ENCODE measurements around the gene PTPN7.
"Not testable (repeated sequence)": the region's sequence is repeated elsewhere in the genome, so short reads cannot be mapped to it uniquely, and the experiment has no call there.

Gene PTPN7

DNA sequence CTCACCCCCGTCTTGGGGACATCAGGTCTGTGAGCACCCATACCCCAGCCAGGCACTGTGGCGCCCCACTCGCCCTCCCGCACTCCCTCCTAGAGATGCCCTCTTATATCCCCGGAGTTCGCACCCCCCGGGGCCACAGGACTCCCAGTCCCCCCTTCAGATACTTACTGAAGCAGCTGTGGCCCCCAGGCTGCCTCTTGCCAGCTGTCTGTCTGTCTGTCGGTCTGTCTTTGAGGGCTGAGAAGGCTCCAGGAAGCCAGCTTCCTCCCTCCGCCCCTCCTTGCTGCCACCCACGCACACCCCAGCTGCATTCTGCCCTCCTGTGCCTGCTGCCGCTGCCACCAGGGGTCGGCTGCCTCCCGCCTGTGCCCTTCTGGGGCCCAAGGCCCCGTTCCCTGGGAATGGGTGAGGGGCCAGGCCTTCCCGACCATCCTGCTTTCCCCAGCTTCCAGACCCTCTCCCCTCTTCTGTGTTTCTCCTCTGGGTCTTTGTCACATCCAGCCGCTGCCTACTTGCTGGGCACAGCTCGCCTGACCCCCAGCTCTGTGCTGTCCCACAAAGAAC is at the start of gene PTPN7:
Gene PTPN7, minus strand, starts transcription at position 226 of the 564 bp plus-strand sequence. CDS start 1,200 bp downstream, outside the sequence.
- DNase-seq = peak; percentile 96

DNA sequence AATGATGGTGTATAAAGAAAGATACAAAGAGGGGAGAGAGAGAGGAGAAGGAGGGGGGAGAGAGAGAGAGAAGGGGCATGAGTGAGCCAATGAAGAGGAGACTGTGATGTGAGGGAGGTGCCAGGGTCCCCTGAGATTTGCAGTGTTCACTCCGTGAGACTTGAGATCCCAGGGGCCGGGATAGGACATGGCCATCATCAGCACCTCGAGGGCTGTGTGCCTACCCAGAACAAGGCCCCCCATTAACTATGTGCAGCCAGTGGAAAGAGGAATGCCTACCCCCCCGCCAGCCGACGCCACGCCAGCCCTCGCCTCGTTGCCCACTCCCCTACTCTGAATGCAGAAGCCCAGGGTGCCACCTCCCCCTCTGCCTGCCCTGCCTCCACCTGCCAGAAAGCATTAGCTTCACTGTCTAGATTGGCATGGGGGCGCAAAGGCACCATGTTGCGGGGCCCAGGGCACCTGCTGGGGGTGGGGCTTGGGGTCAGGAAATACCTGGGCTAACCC is 48.0 kb upstream of the PTPN7 start:
- no peak for DNase-seq

DNA sequence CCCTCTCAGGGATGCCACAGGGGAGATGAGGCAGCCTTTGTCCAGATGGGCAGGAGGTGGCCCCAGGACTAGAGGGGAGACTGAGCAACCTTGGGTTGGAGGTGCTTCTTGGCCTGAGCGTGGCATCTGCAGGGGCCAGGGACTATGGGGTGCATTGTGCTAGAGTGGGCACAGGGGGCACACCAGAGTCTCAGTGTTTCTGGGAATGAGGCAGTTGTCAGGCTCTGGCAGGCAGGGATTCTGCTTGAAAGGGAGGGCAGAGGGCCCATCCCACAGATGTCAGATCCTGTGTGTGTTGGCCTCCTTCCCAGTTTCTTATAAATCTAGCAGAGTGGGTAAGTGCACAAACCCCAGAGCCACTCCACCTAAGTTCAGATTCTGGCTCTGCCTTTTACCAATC is 46.9 kb upstream of the PTPN7 start:
- peak; percentile 49 for DNase-seq

DNA sequence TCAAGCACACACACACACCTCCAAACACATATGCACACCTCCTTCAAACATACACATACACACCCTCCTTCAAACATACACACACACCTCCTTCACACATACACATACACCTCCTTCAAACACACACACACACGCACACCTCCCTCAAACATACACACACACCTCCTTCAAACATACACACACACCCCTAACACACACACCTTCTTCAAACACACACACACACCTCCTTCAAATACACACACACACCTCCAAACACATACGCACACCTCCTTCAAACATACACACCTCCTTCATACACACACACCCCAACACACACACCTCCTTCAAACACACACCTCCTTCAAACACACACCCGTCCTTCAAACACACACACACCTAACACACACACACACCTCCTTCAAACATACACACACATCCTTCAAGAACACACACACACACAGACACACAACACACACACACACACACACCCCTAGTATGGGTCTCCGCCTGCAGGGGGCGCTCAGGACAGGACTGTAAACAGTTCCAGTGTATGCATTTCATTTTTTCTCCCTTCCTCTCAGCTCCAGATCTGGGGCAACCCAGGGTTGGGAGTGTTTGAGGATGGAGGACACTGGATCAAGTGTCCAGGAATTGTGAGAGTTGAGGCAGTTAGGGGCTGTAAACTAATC is 45.3 kb upstream of the PTPN7 start:
- no peak for DNase-seq

DNA sequence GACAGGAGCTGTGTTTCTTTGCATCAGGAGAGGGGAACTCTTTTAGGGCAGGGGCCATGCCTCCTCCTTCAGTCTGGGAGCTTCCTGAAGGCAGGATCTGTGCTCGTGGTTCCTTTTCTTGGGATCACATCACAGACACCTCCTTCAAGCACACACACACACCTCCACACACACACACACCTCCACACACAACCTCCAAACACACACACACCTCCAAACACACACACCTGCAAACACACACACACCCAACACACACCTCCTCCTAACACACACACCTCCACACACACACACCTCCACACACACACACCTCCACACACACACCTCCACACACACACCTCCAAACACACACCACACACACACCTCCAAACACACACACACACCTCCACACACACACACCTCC is 43.7 kb upstream of the PTPN7 start:
- no peak for DNase-seq

DNA sequence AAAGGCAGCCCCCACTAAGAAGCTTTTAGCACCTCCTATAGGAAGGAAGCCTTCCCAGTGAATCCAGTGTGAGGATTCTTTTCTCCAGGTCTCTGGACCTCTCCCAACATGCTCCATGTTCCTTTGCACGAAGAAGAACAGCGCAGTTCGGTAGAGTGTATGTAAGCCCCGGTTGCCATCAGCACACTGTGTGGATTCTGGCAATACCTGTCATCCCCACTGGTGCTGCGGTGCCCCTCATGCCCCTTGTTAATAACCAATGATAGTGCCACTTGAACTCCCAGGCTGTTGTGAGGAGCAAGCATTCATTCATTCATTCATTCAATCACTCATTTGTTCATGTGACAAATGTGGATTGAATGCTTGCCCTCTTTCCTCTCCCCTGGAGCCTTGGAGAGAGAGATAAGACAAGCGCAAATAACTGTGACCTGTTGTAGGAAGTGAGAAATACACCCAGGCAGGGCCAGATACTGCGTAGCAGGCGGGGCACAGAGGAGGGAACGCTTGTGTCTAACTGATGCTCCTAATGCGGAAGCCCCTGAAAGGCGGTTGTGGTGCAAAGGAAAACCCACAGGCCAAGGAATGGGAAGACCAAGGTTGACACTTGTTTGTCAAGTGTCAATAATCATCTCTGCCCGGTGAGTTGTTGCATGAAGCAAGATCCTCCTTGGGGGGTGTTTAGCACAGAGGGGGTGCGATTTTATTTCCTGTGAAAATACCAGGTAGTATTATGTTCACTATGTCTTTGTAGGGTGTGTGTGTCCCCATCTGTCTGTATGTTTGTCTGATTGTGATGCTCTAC is 43.0 kb upstream of the PTPN7 start:
- peak; percentile 93 for DNase-seq

DNA sequence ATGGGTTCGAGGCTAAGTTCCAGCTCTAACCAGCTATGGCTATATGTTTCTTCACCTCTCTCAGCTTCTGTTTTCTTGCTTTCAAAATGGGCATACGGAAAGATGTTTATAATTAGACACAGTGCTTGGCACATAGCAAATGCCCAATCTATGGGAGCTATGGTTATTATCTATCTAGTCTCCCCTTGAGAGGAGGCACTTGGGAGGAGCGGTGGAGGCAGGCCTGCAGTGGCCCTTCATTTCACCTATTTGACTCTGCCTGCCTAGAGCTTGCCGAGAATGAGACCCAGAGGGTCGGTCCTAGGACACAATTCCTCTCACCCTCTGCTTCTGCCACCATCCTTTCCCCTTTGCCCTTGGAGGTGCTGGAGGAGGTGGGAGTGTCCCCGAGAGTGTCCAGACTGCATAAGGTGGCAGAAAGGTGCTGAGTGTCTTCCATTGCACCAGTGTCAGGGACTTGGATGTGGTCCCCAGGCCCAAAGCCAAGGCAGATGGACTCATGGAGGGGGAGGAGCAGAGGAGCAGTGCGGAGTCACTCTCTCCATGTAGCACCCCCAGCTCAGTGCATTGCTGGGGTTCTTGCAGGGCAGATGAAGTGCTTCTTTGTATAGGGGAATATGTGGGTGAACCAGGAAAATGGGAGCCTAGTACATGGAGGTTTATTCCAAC is 42.2 kb upstream of the PTPN7 start:
- DNase-seq = no peak

DNA sequence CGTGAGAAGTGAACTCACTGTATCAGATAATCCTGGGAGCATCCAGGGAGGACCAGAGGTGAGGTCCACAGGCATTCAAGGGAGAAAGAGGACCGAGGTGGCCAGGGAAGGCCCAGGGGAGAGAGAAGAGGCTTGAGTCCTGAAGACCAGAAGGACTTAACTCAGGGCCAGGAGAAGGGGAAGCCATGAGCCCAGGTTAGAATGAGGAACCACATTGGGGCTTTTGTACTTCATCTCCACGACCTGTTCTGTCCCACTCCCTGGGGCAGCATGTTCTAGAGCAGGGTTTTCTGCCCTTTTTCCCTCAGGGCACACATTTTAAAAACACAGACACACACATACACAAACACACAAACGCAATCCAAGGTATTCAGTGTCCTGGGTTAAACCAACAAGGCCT is 41.6 kb upstream of the PTPN7 start:
- DNase-seq = peak; percentile 41

DNA sequence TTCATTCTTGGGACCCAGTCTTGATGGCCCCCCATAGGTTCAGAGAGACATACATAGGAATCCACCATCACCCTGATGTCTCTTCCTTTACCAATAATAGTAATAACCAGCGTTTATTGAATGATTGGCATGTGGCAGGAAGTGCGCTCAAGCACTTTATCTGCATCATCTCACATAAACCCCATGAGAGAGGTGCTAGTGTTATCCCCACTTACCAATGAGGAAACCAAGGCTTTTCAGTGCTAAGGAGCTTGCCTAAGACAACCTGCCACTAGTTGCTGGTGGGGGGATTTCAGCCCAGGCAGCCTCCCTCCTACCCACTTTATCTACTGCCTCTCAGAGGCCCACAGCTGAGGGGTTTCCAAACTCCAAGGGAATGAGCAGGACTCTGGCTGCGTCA is 40.9 kb upstream of the PTPN7 start:
- no peak for DNase-seq

DNA sequence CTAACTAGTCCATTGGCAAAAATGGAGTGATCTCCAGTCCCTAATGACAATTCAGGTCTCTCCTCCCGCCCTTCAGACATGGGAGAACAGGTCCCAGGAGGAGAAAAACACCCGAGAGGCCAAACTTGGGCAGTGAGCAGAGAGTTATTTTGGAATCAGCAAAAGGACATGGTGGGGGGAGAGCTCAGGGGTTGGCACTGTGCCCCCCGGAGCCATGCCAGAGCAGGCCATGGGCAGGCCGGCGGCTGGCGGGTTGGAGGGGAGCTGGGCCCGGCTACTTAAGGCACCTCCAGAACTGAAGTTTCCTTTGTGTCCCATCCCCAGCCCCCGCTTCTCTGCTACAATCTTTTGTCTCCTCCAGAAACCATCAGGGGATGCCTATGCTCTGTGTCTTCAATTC is 40.3 kb upstream of the PTPN7 start:
- no peak for DNase-seq

DNA sequence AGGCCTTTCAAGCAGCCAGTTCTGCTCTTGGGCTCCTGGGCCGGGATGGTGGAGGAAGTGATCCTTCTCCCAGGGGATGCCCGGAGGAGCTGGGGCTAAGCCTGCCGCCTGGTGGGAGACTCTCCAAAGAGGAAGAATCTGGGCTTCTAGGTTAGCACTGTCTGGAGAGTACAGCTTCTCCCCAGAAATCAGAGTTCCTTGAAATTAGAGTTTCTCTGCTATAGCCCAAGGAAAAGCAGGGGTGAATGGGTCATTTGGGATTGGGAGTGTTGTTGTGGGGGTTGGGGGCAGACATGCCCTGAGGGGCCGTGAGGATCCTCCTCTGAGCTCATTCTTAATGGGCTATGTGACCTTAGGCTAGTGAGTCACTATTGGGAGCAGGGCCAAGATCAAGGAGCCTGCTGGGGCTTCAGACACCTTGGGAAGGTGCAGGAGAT is 39.7 kb upstream of the PTPN7 start:
- DNase-seq = no peak

DNA sequence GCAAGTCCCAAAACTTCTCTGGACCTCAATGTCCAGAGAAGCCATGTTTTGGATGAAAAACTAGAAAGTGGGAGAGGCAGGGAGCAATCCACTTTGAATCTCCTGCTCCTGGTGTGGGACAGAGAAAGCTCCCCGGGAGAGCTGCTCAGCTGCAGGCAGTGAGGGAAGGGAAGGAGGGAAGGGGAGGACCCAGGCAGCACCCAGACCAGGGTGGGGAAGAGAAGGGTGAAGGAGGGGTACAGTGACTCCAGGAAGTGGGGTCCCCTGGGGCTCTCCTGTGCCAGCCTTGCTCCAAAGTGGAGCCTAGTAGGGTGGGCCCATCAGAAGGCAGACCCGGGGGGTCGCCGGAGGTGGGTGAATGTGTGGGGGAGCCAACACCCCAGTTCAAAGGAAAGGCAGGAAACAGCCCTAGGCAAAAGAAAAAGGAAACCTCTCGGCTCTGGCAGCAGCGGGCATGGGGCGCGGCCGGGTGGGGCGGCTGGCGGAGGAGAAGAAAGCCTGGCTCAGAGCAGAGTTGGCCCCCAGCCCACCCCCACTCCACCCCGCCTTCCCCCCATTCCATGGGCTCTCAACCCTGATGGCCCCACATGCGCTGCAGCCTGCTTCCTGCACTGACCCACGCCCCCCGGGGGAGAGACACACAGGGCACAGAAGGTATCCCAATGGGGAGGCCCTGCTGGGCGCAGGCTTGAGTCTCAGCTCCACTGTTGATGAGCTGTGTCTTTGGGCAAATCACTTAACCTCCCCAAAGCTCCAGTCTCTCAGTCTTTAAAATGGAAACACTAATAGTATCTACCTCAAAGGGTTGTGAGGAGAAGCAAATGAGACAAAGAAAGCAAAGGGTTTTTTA is 38.9 kb upstream of the PTPN7 start:
- DNase-seq = peak; percentile 48

DNA sequence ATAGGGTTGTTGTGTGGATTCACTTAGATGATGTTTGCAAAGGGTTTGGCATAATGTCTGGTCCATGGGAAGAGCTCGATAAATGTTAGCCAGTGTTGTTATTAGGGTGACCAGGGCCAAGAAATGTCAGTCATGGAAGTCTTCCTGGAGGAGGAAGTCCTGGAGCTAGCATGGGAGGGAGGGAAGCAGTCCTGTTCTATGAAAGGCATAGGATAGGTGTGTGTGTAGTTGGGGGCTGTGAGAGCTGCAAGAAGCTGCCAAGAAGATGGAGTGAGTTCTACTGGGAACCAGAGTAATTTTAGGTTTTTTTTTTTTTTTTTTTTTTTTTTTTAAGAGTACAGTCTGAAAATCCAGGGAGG is 37.9 kb upstream of the PTPN7 start:
- no peak for DNase-seq

DNA sequence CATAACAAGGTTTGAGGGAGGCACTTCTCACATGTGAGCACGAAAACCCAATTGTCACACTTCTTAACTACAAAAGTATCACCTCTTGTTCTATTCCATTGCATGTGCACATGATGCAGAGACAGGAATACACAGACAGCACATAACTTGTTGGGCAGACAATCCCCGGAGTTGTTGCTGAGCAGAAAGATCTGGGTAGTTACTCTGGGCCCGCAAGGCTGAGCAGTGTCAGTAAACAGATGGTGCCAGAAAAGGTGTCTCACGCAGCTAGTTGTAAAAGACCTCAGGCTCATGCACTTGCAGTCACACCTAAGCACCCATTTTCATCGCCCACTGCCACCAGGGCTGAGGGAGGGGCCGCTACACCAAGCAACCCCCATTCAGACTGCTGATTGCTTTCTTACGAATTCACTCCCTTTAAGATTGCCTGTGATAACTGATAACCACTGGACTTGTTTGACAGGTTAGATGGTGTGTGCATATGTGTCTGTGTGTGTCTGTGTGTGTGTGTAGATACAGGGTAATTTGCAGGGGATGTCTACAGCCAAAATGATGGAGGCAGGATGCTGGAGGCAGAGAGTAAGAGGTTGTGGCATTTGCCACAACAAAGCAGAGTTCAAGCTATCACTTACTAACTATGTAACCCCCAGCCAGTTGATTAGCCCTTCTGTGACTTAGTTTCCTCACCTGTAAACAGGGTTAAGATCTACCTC is 37.4 kb upstream of the PTPN7 start:
- no peak for DNase-seq

DNA sequence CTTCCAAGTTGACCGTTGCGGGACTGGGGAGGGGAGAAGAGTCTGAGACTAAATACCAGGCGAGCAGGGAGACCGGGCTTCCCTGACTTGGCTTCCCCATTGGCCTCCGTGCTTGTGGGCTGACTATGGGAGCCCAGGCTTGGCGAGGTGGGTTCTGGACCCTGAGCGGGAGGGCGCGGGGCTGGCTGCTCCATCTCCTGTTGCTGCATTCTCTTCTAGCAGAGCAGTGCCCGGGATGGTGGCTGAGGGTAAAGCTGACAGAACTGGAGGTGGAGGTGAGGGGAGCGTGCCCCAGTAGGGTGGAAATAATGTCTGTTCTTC is 33.9 kb upstream of the PTPN7 start:
- no peak for DNase-seq

DNA sequence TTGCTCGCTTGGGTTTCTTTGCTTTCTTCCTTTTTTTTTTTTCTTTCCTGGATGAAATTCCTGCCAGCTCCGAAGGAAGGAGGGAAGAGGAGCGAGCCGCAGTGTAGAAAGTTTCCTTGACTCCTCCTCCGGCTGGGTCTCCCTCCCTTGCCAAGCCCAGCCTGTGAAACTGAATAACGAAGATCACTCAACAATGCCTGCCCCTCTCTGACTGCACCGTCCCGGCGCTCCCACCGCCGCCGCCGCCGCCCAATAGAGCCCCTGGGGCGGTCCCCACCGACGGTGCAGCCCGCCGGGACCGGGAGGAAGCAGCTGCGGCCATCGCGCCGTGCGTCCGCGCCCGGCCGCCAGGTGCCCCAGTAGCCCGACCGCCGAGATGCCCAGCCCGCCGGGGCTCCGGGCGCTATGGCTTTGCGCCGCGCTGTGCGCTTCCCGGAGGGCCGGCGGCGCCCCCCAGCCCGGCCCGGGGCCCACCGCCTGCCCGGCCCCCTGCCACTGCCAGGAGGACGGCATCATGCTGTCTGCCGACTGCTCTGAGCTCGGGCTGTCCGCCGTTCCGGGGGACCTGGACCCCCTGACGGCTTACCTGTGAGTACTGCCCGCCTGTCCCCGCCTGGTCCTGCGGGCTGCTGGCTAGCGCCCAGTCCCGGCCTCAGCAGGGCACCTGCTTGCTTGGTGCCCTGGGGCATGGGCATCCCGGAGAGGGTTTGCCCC is 33.4 kb upstream of the PTPN7 start, which contains the start of gene LGR6:
Gene LGR6, plus strand, starts transcription at position 186 of the 714 bp plus-strand sequence. Its CDS starts 191 bp downstream, at position 377.
- DNase-seq = no peak

DNA sequence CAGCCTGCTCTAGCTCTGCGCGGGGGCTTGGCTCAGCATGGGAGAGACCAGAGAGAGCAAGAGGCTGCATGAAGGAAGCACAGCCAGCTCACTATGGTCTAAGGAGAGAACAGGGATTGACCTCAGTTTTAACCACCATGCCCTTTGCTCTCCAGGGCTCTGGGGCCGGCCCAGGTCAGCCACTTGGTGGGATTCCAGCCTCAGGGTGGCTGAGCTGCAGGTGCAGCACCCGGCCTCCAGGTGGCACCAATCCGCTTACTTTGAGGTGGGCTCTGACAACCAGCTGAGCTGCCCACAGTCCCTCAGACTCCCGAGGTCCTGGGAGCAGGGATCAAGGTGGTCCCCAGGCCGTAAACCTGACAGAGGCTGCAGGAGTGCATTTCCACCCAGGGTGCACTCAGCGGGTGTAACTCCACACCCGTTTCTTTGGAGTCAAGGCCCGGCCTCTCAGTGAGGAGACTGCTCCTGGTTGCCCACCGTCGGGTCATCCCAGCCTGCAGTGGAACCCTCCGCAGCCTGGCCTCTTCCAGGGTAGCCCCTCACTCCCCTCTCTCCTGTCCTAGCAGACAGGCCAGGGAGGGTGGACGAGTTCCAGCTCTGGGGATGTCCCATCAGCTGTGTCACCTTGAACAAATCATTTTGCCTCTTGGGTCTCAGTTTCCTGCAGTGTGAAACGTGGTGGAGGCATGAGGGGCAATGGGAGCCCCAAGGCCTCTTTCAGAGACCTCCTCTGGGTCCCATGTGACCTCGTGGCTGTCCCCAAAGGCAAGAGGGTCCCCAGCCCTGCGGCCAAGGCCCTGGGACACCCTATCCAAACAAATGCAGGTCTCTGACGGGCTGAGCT is 32.6 kb upstream of the PTPN7 start:
- DNase-seq = peak; percentile 78

DNA sequence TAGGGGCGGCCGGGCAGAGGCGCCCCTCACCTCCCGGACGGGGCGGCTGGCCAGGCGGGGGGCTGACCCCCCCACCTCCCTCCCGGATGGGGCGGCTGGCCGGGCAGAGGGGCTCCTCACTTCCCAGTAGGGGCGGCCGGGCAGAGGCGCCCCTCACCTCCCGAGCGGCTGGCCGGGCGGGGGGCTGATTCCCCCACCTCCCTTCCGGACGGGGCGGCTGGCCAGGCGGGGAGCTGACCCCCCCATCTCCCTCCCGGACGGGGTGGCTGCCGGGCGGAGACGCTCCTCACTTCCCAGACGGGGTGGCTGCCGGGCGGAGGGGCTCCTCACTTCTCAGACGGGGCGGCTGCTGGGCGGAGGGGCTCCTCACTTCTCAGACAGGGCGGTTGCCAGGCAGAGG is 31.0 kb upstream of the PTPN7 start:
- not testable (repeated sequence) for DNase-seq

DNA sequence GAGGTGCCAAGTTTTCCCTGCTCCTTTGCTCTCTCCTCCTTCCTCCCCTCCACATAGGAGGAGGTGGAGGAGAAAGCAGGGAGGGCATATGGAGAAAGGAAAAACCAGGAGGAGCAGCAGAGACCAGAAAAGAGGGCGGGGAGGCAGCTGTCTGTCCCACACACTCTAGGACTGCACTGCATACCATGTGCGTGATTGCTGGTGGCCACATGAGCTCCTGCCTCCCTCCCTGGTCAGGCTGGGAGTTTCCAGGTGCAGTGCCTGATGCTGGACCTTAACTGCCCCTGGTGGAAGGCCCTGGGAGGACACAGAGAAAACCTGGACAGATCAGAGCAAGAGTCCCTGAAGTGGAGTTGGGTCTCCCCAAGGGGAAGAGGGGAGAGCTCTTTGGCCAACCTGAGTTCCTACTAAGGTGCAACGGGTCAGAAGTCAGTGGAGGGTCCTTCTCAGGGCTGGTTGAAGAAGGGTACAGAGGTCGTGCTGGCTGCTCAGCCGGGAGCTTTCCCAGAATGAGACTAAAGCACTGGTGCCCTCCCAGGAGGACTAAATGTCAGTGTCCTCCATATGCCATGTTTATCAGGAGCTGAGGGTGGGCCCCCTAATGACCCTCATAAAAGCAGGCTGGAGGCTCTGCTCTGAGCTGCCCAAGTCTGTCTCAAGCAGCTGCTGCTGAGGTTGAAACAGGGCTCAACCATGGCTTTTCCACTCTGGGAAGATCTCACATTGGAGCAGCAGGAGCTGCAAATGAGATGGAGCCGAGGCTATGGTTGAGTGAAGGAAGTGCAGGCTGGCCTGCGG is 29.7 kb upstream of the PTPN7 start:
- DNase-seq = no peak

Data from hematopoietic multipotent progenitor cell treated with erythropoietin and hydrocortisone succinate and interleukin-3 and kit ligand, for 4 days (in vitro differentiated cells).